ENCODE results near the gene MCM6.
"Not testable (repeated sequence)": the region's sequence is repeated elsewhere in the genome, so short reads cannot be mapped to it uniquely, and the experiment has no call there.

Gene MCM6

GRCh38 chr2:135821190-135821589, 55.1 kb downstream of the MCM6 start:
- DNase-seq (ENCODE audit: low read depth) = no peak

DNA sequence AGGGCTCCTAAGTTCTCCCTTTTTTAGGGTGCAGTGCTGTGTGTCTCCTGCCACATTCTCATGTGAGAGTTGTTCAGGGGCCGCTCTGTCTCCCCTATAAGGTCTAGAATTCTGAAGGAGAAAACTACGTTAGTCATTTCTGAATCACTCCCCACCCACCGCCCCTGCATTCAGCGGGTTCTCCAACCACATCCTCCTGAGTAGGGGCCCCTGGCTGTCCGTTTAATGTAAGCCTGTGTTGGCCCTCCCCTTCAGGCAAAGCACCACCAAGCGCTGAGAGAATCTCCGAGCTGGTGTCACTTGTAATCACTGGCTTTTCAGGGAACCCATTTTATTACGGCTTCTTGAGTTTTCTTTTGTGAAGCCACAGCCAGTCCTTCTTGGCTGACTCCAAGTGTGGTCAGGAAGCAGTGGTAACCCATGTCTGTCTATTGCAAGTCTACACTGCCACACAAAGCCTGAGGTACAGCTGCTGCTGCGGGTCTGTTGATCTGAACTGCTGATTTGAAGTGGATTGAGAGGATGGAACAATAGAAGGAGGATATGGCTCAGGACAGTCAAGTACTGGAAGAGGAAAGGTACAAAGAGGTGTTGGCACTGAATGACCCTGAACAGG, 56.1 kb downstream of the MCM6 start:
- DNase-seq (ENCODE audit: low read depth) = peak; percentile 48

GRCh38 chr2:135818937-135819610, 57.2 kb downstream of the MCM6 start:
- DNase-seq (ENCODE audit: low read depth) = no peak

DNA sequence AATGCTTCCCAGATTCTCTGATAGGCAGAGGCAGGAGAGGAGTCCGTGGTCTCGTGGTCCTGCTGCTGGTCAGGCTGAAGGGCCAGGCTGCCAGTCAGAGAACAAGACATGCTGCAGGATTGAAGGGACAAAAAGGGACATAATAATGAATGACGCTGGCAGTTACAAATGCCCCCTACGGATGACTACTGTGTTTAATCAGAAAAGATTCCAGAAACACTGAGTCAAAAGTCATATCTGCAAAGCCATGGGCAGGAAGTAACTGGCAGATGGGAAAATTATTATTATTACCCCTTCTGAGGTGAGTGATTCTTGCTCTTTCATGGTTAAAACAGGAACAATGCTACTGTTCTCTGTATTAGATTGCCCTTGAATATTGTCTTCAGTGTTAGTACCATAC, 58.3 kb downstream of the MCM6 start:
- no peak for DNase-seq (ENCODE audit: low read depth)

DNA sequence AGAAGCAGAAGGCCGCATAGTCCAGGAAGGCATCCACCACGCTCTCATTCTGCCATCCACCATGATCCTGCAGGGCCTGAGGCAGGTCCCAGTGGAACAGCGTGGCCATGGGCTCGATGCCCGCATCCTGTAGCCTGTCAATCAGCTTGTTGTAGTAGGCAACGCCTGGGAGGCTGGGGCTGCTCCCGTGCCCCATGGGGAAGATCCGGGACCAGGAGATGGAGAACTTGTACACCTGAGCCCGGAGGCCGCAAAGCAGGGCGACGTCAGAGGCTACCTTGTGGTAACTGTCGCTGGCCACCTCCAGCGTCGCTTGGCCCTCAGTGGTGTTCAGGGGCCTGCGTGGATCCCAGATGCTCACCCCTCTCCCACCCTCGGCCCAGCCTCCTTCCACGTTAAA, 58.8 kb downstream of the MCM6 start:
- no peak for DNase-seq (ENCODE audit: low read depth)

- DNase-seq (ENCODE audit: low read depth) = no peak
These were observed 61.0 kb downstream of the MCM6 start for GRCh38 chr2:135815269-135815668.

- DNase-seq (ENCODE audit: low read depth) = no peak
These were observed 63.2 kb downstream of the MCM6 start for GRCh38 chr2:135812907-135813511.

- not testable (repeated sequence) for DNase-seq (ENCODE audit: low read depth)
These were observed 68.4 kb downstream of the MCM6 start for GRCh38 chr2:135807874-135808273.

- DNase-seq (ENCODE audit: low read depth) = no peak
These were observed 73.0 kb downstream of the MCM6 start for GRCh38 chr2:135803278-135803677.

DNA sequence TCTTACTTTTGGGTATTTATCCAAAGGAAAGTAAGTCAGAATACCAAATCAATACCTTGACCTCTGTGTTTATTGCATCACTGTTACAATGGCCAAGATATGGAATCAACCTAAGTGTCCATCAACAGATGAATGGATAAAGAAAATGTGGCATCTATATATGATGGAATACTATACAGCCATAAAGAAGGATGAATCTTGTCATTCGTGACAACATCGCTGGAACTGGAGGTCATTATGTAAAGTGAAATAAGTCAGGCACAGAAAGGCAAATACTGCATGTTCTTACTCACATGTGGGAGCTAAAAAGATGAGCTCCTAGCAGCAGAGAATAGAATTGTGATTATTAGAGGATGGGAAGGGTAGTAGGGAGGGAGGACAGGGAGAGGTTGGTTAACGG, 73.9 kb downstream of the MCM6 start:
- DNase-seq (ENCODE audit: low read depth) = no peak

- DNase-seq (ENCODE audit: low read depth) = no peak
These were observed 75.5 kb downstream of the MCM6 start for GRCh38 chr2:135800513-135801460.

GRCh38 chr2:135799738-135800137, 76.5 kb downstream of the MCM6 start:
- DNase-seq (ENCODE audit: low read depth) = no peak

GRCh38 chr2:135798762-135799161, 77.5 kb downstream of the MCM6 start:
- no peak for DNase-seq (ENCODE audit: low read depth)

- DNase-seq (ENCODE audit: low read depth) = no peak
These were observed 78.0 kb downstream of the MCM6 start for GRCh38 chr2:135798275-135798705.

- DNase-seq (ENCODE audit: low read depth) = peak; percentile 68
These were observed 78.6 kb downstream of the MCM6 start for GRCh38 chr2:135797497-135798274.

DNA sequence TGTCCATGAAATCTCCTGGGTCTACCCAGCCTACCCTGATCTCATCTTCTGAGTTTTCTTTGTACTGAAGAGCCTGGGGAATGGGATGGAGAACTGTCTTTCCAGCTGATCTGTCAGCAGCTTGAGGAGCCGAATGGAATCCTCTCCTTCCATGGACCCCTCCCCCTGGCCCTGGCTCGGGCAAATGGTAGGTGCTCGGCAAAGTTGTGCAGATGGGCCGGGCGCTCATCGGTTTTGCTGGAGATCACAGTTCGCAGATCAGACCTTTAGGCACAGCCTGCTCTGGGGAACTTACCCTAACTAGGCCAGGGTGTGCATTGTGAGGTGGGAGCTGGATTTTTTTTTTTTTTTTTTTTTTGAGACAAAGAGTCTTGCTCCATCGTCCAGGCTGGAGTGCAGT, 79.6 kb downstream of the MCM6 start:
- no peak for DNase-seq (ENCODE audit: low read depth)

DNA sequence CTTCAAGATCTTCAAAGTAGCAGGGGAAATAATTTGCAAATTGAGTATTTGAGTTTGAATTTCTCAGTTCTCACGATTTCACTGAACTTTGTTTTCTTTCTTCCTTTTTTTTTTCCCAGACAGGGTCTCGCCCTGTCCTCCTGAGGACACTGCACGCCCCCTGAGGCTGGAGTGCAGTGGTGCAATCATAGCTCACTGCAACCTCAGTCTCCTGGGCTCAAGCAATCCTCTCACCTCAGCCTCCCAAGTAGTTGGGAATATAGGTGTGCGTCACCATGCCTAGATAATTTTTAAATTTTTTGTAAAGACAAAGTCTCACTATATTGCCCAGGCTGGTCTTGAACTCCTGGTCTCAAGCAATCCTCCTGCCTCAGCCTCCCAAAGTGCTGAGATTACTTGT, 80.6 kb downstream of the MCM6 start:
- DNase-seq (ENCODE audit: low read depth) = not testable (repeated sequence)

DNA sequence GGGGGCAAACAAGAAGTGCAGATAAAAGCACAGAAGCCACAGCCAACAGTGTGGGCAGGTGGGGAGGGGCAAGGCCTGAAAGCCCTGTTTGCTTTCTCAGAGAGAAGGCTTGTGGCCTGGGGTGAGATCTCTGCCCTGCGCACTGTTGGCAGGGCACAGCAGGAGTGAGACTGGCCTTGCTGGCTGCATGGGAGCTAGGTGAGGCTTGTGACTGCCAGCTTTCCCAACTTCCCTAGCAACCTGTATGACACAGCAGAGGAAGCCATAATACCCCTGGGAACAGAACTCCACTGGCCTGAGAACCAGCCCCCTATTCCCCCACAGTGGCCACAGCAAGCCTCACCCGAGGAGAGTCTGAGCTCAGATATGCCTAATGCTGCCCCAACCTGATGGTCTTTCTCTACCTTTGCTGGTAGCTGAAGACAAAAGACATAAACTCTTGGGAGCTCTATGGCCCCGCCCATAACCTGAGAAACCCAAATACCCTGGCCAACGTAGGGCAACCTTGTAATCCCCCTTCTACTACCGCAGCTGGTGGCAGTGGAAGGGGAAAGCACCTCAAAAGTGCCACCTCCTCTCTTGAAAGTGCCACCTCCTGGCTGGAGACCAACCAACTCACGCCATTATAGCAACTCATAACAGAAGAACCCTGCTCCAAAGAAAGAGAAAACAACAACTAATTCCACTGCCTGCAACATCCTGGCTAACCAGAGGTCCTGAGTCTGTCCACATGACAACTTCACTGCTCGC, 83.7 kb downstream of the MCM6 start:
- DNase-seq (ENCODE audit: low read depth) = no peak

GRCh38 chr2:135791418-135792190, 84.6 kb downstream of the MCM6 start:
- no peak for DNase-seq (ENCODE audit: low read depth)

DNA sequence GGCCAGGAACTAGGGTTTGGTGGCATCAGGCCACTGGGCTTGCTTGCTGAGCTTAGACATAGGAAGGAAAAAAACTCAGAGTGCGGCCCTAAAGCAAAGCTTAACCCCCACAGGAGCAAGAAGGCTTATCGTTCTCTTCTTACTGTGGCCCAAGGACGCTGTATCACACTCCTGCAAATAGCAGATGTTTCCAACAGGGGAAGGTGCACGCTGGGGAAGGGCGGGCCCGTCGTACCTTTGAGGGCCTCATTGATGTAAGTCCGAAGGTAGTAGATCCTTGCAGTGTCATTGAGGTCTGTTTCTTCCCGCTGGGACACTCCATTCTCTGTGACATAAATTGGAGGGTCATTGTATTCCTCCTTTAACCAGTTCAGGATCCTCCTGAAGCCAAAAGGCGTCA, 85.8 kb downstream of the MCM6 start:
- no peak for DNase-seq (ENCODE audit: low read depth)
